ENCODE data around the gene MT1M. TPM values are rescaled to one million over a fixed set of nuclear protein-coding genes. Genes with fewer than 3 reads are reported as not detected.

The MT1M gene
- total RNA-seq, 2 donors from 2014 or later = not detected

DNA sequence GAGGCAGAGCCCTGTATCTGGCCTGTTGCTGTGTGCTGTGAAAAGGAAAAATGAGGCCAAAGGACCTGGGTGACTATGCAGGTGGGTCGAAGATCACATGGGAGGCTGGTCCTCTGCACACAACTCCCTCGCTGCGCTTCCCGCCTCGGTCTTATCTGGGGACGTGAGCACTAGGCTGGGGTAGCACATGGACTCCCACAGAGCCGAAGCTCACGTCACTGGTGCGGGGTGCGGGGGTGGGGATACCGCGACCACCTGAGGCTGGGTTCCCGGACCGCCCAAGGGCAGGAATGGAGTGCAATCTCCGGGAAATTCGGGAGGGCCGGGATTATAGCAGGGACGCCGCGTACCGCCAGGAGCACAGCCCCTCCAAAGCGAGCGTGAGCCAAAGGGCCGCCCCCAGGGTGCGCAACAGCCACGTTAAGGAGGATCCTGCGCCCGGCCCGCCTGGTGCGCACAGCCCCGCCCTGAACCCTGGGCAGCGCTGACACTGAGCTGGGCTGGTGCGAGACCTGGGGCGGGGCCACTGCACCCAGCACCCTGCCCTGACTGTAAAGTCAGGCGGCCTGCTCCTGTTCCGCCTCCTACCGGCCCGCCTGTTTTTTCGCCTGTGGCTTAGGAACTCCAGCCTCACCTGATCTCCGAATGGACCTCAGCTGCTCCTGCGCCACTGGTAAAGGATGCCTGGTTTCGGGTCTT lies 10.8 kb downstream of the MT1M start:
- Mint-ChIP-seq H3K4me1 (peaks cover 8% of the 10 kb centered on the region), H3K36me3 (ENCODE audit: low read depth) (no peaks in the 10 kb centered on the region), H3K9me3 (no peaks in the 10 kb centered on the region), H3K27ac (peak overlapping the region; percentile 48), H3K27me3 (peaks cover 15% of the 10 kb centered on the region), H3K4me3 (peak overlapping the region; percentile 74)
- ATAC-seq (replicated peaks) = peak; percentile 99

DNA sequence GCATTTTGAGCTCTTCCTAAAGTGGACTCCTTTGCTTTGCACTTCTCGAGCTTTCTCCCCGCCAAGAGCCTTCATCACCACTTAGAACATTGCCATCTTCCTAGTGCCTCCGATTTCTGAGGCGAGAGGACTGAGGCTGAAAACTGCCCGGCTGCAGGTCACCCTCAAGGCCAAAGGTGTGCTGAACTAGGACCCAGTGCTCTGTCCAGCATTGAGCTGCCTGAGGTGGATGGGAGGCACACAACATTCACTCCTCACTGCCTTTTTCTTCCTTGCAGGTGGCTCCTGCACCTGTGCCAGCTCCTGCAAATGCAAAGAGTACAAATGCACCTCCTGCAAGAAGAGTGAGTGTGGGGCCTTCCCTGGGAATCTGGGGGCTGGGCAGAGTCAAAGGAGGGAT lies 11.4 kb downstream of the MT1M start:
- Mint-ChIP-seq H3K4me3 (peak overlapping the region; percentile 74), H3K27ac (peak overlapping the region; percentile 48), H3K4me1 (peaks cover 8% of the 10 kb centered on the region), H3K27me3 (peaks cover 11% of the 10 kb centered on the region), H3K36me3 (ENCODE audit: low read depth) (no peaks in the 10 kb centered on the region), H3K9me3 (no peaks in the 10 kb centered on the region)
- ATAC-seq (replicated peaks) = no peak

DNA sequence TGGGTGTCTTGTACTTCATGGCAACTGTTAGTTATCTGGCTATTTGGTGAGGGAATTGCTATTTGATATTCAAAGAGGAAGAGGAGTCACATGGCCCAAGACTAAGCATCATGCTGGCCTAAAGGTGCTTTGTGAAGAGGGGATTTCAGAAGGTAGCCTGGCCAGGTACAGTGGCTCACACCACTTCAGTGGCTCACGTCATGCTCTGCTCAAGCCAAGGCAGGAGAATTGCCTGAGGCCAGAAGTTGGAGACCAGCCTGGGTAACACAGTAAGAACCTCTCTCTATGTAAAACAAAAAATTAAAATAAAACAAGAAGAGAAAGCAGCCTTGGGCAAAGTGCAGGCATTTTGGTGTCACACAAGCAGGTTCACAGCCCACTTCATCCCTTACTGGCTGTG lies 12.9 kb downstream of the MT1M start:
- Mint-ChIP-seq H3K36me3 (ENCODE audit: low read depth) (no peaks in the 10 kb centered on the region), H3K4me1 (peaks cover 8% of the 10 kb centered on the region), H3K4me3 (no peak overlapping the region), H3K9me3 (no peaks in the 10 kb centered on the region), H3K27ac (no peak overlapping the region), H3K27me3 (peaks cover 3% of the 10 kb centered on the region)
- ATAC-seq (replicated peaks) = no peak

DNA sequence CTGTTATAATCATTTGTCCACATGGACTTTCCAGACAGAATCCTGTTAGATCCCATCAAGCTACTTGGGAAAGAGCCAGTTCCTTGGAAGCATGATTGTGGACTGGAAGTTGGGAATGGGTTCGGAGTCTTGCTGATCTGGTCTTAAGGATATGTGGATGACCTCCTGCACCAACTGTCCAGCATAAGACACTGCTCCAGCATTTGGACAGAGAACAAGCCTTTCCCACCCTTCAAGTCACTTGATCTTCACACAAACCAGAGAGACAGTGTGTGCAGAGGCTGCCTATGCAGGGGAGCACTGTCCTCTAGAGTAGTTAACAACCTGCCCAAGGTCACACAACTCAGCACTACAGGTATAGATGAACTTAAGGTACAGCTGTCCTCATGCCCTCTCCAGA lies 13.4 kb downstream of the MT1M start:
- Mint-ChIP-seq H3K4me3 (no peak overlapping the region), H3K36me3 (ENCODE audit: low read depth) (no peaks in the 10 kb centered on the region), H3K4me1 (peaks cover 8% of the 10 kb centered on the region), H3K27ac (no peak overlapping the region), H3K27me3 (peaks cover under 1% of the 10 kb centered on the region), H3K9me3 (no peaks in the 10 kb centered on the region)
- no peak for ATAC-seq (replicated peaks)

DNA sequence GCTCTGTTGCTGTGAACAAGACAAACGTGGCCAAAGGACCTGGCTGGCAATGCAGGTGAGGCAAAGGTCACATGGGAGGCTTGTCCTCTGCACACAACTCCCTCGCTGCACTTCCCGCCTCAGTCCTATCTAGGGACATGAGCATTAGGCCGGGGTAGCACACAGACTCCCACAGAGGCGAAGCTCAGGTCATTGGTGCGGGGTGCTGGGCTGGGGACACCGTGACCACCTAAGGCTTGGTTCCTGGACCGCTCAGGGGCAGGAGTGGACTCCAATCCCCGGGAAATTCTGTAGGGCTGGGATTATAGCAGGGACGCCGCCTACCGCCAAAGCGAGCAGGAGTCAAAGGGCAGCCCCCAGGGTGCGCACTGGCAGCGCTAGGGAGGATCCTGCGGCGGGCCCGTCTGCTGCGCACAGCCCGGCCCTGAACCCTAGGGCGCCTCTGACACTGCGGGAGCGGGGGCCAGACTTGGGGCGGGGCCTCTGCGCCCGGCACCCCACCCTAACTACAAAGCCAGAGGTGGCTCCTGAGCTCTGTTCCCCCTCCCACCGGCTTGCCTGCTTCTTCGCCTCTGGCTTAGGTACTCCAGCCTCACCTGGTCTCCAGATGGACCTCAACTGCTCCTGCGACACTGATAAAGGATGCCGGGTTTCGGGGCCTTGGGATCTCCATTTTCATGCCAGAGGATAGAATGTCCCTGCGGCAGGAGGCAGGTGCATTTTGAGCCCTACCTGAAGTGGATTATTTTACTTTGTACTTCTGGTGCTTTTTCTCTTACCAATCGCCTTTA lies 15.4 kb downstream of the MT1M start:
- H3K4me1 Mint-ChIP-seq = peaks cover 8% of the 10 kb centered on the region

DNA sequence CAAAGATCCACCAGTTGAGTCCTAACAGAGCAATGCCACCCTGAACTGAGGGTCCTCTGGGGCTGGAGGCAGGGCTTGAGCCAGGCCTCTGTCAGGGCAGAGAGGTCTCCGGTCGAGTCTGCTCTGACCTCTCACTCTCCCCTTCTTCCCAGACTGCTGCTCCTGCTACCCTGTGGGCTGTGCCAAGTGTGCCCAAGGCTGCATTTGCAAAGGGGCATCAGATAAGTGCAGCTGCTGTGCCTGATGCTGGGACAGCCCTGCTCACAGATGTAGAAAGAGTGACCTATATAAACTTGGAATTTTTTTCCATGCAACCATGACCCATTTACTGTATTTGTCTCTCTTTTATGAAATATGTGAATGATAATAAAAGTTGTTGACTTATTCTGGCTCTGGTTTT lies 16.8 kb downstream of the MT1M start:
- ATAC-seq (replicated peaks) = no peak
- peaks cover under 1% of the 10 kb centered on the region for H3K4me1 Mint-ChIP-seq
- H3K36me3 Mint-ChIP-seq (ENCODE audit: low read depth) = no peaks in the 10 kb centered on the region
- no peak overlapping the region for H3K27ac Mint-ChIP-seq
- H3K9me3 Mint-ChIP-seq = no peaks in the 10 kb centered on the region
- no peak overlapping the region for H3K4me3 Mint-ChIP-seq
- peaks cover 9% of the 10 kb centered on the region for H3K27me3 Mint-ChIP-seq

More for the DNA sequence above, 15.4 kb downstream of the MT1M start:
- Mint-ChIP-seq H3K9me3 (no peaks in the 10 kb centered on the region), H3K4me3 (no peak overlapping the region), H3K27me3 (peaks cover 6% of the 10 kb centered on the region), H3K36me3 (ENCODE audit: low read depth) (no peaks in the 10 kb centered on the region), H3K27ac (no peak overlapping the region)
- no peak for ATAC-seq (replicated peaks)

DNA sequence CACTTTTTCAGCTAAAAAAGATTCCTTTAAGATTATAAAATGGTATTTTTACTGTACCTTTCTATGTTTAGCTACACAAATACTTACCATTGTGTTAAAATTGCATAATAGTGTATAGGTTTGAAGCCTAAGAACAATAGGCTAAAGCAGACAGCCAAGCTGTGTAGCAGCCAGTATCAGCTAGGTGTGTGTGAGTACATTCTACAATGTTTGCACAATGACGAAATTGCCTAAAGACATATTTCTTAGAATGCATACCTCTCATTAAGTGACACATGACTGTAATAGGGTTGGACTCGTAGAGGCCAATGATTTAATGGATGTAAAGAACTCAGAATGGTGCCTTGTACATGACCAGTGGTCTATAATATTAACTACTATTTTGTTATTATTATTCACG lies 17.4 kb downstream of the MT1M start:
- Mint-ChIP-seq H3K4me1 (no peaks in the 10 kb centered on the region), H3K9me3 (no peaks in the 10 kb centered on the region), H3K27ac (no peak overlapping the region), H3K4me3 (no peak overlapping the region), H3K36me3 (ENCODE audit: low read depth) (no peaks in the 10 kb centered on the region), H3K27me3 (peaks cover 9% of the 10 kb centered on the region)
- no peak for ATAC-seq (replicated peaks)

DNA sequence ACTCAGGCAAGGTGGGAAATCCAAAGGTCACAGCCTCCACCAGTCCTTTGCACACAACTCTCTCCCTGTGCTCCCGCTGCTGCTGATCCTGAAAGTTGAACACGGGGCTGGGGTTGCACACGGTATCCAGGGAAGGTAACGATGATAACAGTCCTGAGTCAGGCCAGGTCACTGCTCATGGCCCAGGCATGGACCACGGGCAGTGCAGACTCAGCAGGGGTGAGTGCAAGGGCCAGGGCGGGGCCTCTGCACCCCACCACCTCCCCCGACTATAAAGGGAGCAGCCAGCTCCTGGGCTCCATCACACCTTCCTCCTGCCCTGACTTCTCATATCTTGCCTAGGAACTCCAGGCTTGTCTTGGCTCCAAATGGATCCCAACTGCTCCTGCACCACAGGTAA lies 19.1 kb downstream of the MT1M start, which contains the start of gene MT1B:
Gene MT1B, plus strand, starts transcription at position 301 of the 400 bp plus-strand sequence. Its CDS starts 68 bp downstream, at position 369.
- Mint-ChIP-seq H3K9me3 (no peaks in the 10 kb centered on the region), H3K27me3 (peaks cover 9% of the 10 kb centered on the region), H3K4me3 (no peak within 1 kb of the TSS), H3K36me3 (ENCODE audit: low read depth) (no peaks in the 10 kb centered on the region), H3K27ac (no peak within 1 kb of the TSS), H3K4me1 (no peaks in the 10 kb centered on the region)
- ATAC-seq (replicated peaks) = no peak

DNA sequence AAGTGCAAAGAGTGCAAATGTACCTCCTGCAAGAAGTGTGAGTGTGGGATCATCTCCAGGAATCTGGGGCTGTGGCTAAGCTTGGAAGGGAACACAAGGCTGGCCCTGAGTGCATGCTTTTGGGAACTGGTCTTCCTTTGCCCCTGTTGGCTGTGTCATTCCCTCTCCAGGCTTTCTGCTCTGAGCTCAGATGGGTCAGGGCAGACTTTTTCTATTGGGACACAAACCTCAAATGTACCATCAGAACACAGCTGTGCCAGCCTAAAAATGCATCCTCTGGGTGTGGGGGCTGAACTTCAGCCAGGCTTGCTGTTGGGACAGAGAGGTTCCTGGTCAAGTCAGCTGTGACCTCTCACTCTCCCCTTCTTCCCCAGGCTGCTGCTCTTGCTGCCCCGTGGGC lies 20.1 kb downstream of the MT1M start:
- Mint-ChIP-seq H3K4me1 (peaks cover 4% of the 10 kb centered on the region), H3K36me3 (ENCODE audit: low read depth) (no peaks in the 10 kb centered on the region), H3K27me3 (peaks cover 9% of the 10 kb centered on the region), H3K4me3 (no peak overlapping the region), H3K9me3 (no peaks in the 10 kb centered on the region), H3K27ac (no peak overlapping the region)
- no peak for ATAC-seq (replicated peaks)

DNA sequence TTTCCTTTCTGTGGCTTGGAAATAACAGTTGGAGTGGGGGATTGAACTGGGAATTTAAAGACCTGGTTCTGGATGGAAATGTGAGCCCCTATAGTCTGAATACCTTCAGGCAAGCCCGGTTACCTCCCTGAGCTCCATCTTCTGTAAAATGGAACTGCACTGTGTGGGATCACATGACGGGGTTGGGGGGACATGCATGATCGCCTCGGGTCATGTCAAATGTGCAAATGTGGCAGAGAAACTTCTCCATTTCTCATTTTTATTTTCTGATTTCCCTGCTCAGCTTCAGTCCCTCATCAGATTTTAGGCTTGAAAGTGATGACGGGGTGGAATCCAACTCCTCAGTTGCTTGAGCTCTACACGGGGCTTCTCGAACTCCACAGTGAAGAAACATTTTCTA lies 20.8 kb downstream of the MT1M start:
- no peaks in the 10 kb centered on the region for H3K36me3 Mint-ChIP-seq (ENCODE audit: low read depth)
- no peaks in the 10 kb centered on the region for H3K9me3 Mint-ChIP-seq
- peaks cover 9% of the 10 kb centered on the region for H3K27me3 Mint-ChIP-seq
- no peak for ATAC-seq (replicated peaks)
- H3K27ac Mint-ChIP-seq = no peak overlapping the region
- no peak overlapping the region for H3K4me3 Mint-ChIP-seq
- H3K4me1 Mint-ChIP-seq = peaks cover 9% of the 10 kb centered on the region

DNA sequence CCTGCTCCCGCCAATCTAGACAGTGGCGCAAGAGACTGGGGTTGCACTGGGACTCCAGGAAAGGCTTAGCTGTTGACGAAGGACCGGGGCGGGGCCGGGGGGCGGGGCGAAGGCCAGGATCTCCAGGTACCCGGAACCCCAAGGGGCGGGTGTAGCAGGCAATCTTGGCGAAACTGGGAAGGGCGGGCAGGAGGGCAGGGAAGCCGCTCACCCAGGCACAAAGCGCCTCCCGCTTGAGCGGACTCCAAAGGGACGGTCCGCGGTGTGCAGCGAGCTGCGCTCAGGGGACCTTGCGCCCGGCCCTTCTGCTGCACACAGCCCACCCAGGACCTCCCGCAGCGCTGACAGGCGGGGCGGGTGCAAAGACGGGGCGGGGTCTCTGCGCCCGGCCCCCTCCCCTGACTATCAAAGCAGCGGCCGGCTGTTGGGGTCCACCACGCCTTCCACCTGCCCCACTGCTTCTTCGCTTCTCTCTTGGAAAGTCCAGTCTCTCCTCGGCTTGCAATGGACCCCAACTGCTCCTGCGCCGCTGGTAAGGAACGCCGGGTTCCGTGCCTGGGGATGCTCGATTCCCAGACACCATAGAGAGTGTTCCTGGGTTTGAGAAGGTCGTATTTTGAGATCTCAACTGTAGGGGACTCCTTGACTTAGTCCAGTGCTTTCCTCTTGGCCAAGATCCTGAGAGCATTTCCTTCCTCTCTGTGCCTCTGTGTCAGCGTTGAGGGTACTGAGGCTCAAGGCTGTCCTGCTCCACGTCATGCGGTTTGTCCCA lies 25.3 kb downstream of the MT1M start, which contains the start of gene MT1F:
Gene MT1F, plus strand, starts transcription at position 405 of the 772 bp plus-strand sequence. Its CDS starts 100 bp downstream, at position 505.
- ATAC-seq (replicated peaks) = peak; percentile 95
- H3K4me3 Mint-ChIP-seq = peak within 1 kb of the TSS; percentile 97
- peak within 1 kb of the TSS; percentile 89 for H3K27ac Mint-ChIP-seq
- no peaks in the 10 kb centered on the region for H3K9me3 Mint-ChIP-seq
- H3K27me3 Mint-ChIP-seq = peaks cover 3% of the 10 kb centered on the region
- H3K36me3 Mint-ChIP-seq (ENCODE audit: low read depth) = no peaks in the 10 kb centered on the region
- H3K4me1 Mint-ChIP-seq = peaks cover 14% of the 10 kb centered on the region

DNA sequence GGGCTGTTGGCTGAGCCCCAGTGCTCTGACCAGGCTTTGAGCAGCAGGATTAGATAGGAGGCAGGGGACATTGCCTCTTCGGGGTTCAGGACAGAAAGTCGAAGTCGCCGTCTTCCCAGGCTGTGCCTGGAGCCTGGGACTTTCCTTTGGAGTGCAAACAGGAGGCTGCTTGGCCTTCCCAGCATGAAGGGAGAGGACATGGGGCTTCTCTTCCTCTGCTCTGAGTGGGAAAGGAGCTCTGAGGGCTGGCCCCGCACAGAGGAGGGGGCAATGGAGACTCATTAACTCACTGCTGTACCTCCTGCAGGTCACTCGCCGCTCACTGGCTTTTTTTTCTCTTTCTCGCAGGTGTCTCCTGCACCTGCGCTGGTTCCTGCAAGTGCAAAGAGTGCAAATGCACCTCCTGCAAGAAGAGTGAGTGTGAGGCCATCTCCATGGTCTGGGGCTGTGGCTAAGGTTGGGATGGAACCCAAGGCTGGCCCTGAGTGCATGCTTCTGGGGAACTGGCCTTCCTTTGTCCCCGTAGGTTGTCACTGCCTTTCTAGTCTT lies 25.9 kb downstream of the MT1M start:
- peaks cover 16% of the 10 kb centered on the region for H3K4me1 Mint-ChIP-seq
- peak overlapping the region; percentile 97 for H3K4me3 Mint-ChIP-seq
- H3K27ac Mint-ChIP-seq = peak overlapping the region; percentile 89
- peaks cover 2% of the 10 kb centered on the region for H3K27me3 Mint-ChIP-seq
- H3K36me3 Mint-ChIP-seq (ENCODE audit: low read depth) = no peaks in the 10 kb centered on the region
- H3K9me3 Mint-ChIP-seq = no peaks in the 10 kb centered on the region
- no peak for ATAC-seq (replicated peaks)

DNA sequence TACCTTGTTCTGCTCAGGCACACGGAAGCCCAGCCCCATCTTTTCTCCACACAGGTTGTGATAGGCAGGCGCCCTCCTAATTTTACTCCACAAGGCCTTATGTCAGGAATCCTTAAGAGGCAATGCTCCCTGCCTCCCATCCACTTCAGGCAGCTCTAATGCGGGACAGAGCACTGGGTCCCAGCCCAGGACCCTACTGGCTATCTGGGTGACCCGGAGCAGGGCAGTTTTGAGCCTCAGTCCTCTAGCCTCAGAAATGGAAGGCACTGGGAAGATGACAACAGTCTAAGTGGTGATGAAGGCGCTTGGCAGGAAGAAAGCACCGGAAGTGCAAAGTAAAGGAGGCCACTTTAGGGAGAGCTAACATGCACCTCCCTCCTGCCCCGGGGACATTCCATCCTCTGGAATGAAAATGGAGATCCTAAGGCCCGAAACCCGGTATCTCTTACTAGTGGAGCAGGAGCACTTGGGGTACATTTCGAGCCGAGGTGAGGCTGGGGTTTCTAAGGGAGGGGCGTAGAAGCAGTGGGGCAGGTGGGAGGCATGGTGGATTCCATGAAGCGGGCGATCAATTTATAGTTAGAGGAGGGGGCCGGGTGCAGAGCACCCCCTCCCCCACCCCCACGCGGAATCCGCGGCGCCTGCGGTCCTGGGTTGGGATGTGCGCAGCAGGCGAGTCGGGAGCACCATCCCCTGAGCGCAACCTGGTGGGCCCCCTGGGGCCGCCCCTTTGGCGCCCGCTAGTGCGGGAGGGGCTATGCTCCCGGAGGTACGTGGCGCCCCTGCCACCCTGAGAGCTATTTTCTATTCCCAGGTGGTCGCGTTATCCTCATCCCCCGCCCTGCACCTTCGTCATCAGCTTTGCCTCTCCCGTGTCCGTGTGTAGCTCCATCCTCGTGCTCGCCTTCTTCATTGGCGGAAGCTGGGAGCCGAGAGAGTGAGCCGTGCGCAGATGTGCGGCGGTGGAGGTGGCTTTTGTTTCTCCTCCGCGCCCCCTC lies 30.2 kb downstream of the MT1M start:
- Mint-ChIP-seq H3K4me3 (peak overlapping the region; percentile 80), H3K36me3 (ENCODE audit: low read depth) (peaks cover 21% of the 10 kb centered on the region), H3K27me3 (peaks cover 11% of the 10 kb centered on the region), H3K4me1 (peaks cover 15% of the 10 kb centered on the region), H3K27ac (peak overlapping the region; percentile 88), H3K9me3 (no peaks in the 10 kb centered on the region)
- peak; percentile 70 for ATAC-seq (replicated peaks)
